ENCODE measurements around the gene SH3RF2. TPM values are rescaled to one million over a fixed set of nuclear protein-coding genes. Genes with fewer than 3 reads are reported as not detected.
"Not testable (repeated sequence)": the region's sequence is repeated elsewhere in the genome, so short reads cannot be mapped to it uniquely, and the experiment has no call there.

SH3RF2 gene
- total RNA-seq, 1 experiment from 2014 or later, result not detected

DNA sequence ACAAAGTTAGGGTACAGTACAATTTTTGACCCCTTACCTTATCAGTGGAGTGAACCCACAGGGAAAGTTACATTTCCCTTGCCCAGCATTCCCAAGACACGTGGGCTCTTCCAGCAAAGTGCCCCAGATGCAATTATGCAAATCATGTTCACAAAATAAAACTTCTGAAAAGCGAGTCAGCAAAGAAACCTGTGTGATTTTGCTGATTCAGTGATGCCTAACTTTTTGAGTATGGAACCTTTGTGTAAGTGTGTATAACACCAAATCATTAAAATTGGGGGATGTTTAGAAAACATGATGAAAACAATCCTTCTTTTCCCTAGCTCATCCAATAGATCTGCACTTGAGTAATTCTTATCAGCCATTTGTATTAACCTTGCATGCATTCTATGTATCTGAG is 52.6 kb downstream of the SH3RF2 start:
- DNase-seq, result no peak
- Histone ChIP-seq H3K9me3 (replicated peaks) (no peaks in the 10 kb centered on the region), H3K27me3 (no peaks in the 10 kb centered on the region), H3K36me3 (no peaks in the 10 kb centered on the region), H3K27ac (no peak overlapping the region), H3K4me3 (no peak overlapping the region), H3K4me1 (no peaks in the 10 kb centered on the region)

DNA sequence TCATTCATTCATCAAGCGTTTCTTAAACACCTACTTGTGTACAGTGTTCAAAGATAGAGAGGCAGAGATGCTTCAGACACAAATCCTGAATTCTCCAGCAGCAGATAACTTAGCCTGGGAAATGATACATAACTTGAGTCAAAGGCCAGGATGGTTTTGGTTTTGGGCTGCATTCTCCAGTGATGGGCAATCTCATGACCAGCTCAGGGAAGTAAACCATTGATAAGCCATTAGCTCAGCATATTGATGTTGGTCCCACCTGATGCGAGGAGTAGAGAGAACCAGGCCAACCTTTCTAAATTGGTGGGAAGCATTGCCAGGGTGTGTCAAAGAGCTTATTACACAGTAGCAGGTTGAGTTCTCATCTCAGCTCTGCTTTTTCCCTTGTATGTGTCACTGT is 53.0 kb downstream of the SH3RF2 start:
- Histone ChIP-seq H3K27me3 (no peaks in the 10 kb centered on the region), H3K9me3 (replicated peaks) (no peaks in the 10 kb centered on the region), H3K4me3 (no peak overlapping the region), H3K36me3 (no peaks in the 10 kb centered on the region), H3K4me1 (no peaks in the 10 kb centered on the region), H3K27ac (no peak overlapping the region)
- DNase-seq, result no peak

DNA sequence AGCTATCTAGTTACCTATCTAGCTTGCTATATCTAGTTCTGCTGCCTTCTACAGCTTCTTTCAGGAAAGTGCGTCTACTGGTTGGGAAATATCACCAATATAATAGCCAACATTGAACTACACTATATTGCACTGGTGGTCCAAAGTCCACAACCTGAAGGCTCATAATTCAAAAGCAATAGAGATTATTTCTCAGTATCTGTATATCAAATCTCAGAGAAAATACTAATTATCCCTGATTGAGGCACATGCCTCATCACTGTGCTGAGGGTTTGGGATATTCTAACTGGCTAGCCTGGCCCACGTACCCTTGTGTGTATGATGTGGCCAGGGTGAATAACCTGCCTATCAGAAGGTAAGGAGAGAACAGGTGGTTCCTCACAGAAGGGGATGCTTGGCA is 53.8 kb downstream of the SH3RF2 start:
- no peak for DNase-seq
- Histone ChIP-seq H3K27ac (no peak overlapping the region), H3K9me3 (replicated peaks) (no peaks in the 10 kb centered on the region), H3K36me3 (no peaks in the 10 kb centered on the region), H3K4me1 (no peaks in the 10 kb centered on the region), H3K4me3 (no peak overlapping the region), H3K27me3 (no peaks in the 10 kb centered on the region)

DNA sequence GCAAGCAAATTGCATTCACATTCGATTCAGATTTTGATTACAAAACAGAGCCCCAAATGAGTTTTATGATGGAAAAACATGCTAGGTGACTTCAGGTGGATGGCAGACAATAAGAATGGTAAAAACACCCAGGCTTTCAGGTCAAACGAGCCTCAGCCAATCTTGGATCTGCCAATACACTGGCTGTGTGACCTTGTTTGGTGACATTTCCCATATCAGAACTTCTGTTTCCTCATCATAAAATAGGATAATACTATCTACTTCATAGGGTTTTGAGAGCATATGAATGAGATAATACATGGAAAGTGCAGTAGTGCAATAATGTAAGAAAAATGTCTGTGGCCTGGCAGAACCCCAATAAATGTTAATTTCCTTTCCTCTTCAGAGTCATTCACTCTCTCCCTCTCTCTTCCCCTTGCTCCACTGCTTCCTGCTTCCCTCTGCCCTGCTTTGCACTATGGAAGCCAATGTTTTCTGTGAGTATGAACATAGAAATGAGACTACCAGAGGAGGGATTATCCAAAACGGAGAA is 54.7 kb downstream of the SH3RF2 start:
- Histone ChIP-seq H3K4me1 (no peaks in the 10 kb centered on the region), H3K27ac (no peak overlapping the region), H3K4me3 (no peak overlapping the region), H3K27me3 (no peaks in the 10 kb centered on the region), H3K9me3 (replicated peaks) (no peaks in the 10 kb centered on the region), H3K36me3 (no peaks in the 10 kb centered on the region)
- DNase-seq, result no peak

DNA sequence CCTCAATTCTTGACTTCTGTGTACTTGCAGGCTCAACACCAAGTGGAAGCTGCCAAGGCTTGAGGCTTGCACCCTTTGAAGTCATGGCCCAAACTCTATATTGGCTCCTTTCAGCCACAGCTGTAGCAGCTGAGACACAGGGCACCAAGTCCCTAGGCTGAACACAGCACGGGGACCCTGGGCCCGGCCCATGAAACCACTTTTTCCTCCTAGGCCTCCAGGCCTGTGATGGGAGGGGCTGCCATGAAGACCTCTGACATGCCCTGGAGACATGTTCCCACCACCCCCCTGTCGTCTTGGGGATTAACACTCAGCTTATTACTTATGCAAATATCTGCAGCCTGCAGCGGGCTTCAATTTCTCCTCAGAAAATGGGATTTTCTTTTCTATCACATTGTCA is 57.2 kb downstream of the SH3RF2 start:
- H3K36me3 ChIP-seq; H3K4me1 ChIP-seq; DNase-seq; H3K9me3 ChIP-seq (replicated peaks); H3K27me3 ChIP-seq; H3K27ac ChIP-seq; H3K4me3 ChIP-seq: not testable (repeated sequence)

DNA sequence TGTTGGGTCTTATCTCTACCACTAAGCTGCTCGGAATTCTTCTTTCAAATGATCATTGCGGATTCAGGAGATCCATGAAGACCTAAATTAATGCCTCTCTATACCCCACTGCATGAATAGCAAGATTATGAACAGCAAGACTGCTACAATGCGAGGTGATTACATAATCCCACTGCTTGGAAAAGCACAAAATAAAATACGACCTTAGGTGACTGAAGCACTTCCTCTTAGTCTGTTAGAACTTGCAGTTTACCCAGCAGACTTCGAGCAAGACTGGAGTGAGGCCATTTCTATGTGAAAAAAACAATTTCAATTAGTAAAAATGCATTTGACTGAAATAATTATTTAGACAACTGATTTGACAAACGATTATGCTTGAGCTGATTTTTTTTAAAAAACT is 59.8 kb downstream of the SH3RF2 start:
- no peaks in the 10 kb centered on the region for H3K4me1 ChIP-seq
- H3K9me3 ChIP-seq (replicated peaks), result no peaks in the 10 kb centered on the region
- no peaks in the 10 kb centered on the region for H3K36me3 ChIP-seq
- no peaks in the 10 kb centered on the region for H3K27me3 ChIP-seq
- DNase-seq, result no peak
- no peak overlapping the region for H3K4me3 ChIP-seq
- H3K27ac ChIP-seq, result no peak overlapping the region

DNA sequence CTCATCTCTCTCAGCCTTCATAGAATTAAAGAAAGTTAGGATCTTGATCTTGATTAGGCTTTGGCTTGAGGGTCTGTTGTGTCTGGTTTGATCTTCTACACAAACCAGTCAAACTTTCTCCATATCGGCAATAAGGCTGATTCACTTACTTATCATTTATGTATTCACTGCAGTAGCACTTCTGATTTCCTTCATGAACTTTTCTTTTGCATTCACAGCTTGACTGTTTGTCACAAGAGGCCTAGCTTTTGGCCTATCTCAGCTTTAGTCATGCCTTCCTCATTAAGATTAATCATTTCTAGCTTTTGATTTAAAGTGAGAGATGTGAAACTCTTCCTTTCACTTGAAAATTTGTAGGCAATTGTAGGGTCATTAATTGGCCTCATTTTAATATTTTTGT is 62.8 kb downstream of the SH3RF2 start:
- no peaks in the 10 kb centered on the region for H3K9me3 ChIP-seq (replicated peaks)
- no peak overlapping the region for H3K4me3 ChIP-seq
- H3K27me3 ChIP-seq, result no peaks in the 10 kb centered on the region
- H3K4me1 ChIP-seq, result no peaks in the 10 kb centered on the region
- no peak overlapping the region for H3K27ac ChIP-seq
- H3K36me3 ChIP-seq, result no peaks in the 10 kb centered on the region
- DNase-seq, result no peak

DNA sequence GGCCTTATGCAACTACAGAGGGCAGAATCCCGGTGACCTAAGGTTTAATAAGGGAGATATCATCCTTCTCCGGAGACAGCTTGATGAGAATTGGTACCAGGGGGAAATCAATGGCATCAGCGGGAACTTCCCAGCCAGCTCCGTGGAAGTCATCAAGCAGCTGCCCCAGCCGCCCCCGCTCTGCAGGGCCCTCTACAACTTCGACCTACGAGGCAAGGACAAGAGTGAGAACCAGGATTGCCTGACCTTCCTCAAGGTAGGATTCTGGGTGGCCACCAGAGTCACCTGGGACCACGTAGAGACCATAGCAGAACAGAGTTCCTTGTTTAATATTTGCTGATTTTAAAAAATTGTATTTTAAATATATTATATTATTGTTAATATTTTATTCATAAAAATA is 63.7 kb downstream of the SH3RF2 start:
- H3K36me3 ChIP-seq, result no peaks in the 10 kb centered on the region
- DNase-seq, result no peak
- H3K4me3 ChIP-seq, result no peak overlapping the region
- no peaks in the 10 kb centered on the region for H3K4me1 ChIP-seq
- H3K27ac ChIP-seq, result no peak overlapping the region
- no peaks in the 10 kb centered on the region for H3K27me3 ChIP-seq
- H3K9me3 ChIP-seq (replicated peaks), result no peaks in the 10 kb centered on the region

DNA sequence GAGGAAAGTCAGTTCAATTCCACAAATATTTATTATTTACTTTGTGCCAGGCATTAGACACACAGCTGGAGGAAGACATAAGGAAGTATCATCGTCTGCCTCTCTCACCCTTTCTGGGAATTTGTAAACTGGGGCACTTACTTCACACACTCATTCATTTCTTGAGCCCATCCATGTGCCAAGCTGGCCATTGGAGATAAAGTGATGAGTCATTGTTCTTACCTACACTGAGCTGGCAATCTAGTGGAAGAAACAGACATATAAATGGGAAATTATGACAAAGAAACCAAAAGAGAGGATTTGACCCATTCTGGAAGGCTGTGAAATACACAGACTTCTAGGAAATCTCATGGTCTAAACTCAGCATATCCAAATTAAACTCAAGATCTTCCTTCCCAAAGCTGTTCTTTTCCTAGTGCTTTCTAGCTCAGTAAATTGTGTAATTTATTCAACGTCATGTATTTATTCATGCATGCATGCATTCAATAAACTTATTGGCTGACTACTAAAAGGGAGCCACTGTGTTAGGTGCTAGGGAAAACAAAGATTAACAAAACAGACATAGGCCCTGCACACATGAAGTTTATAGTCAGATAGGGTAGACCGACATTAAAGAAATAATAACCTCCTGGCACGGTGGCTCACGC is 65.3 kb downstream of the SH3RF2 start:
- DNase-seq, result no peak
- H3K27ac ChIP-seq, result no peak overlapping the region
- H3K36me3 ChIP-seq, result no peaks in the 10 kb centered on the region
- H3K27me3 ChIP-seq, result no peaks in the 10 kb centered on the region
- no peaks in the 10 kb centered on the region for H3K4me1 ChIP-seq
- H3K9me3 ChIP-seq (replicated peaks), result no peaks in the 10 kb centered on the region
- H3K4me3 ChIP-seq, result no peak overlapping the region

DNA sequence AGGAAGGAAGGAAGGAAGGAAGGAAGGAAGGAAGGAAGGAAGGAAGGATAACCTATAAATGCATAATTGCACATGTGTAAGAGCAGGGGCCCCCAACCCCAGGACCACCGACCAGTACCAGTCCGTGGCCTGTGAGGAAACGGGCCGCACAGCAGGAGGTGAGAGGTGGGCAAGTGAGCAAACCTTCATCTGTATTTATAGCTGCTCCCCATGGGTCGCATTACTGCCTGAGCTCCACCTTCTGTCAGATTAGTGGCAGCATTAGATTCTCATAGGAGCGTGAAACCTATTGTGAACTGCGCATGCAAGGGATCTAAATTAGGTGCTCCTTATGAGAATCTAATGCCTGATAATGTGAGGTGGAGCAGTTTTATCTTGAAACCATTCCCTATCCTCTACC is 66.1 kb downstream of the SH3RF2 start:
- Histone ChIP-seq H3K9me3 (replicated peaks) (no peaks in the 10 kb centered on the region), H3K4me3 (no peak overlapping the region), H3K36me3 (no peaks in the 10 kb centered on the region), H3K4me1 (no peaks in the 10 kb centered on the region), H3K27ac (no peak overlapping the region), H3K27me3 (no peaks in the 10 kb centered on the region)
- no peak for DNase-seq

DNA sequence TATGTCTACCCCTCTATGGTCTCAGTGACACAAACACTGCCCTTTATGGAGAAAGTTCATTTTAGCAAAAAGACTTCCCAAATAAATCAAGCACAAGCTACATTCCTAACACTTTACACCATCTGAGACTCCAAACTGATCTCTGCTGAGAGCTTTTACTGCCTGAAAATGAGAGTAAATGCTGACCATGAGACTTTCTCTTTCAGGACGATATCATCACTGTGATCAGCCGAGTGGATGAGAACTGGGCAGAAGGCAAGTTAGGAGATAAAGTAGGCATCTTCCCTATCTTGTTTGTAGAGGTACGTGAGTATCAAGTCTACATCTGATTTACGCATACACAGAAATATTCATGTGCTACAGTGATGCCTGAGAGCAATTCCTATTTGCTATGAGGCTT is 67.5 kb downstream of the SH3RF2 start:
- H3K4me3 ChIP-seq, result no peak overlapping the region
- DNase-seq, result no peak
- no peaks in the 10 kb centered on the region for H3K36me3 ChIP-seq
- H3K4me1 ChIP-seq, result no peaks in the 10 kb centered on the region
- no peak overlapping the region for H3K27ac ChIP-seq
- no peaks in the 10 kb centered on the region for H3K27me3 ChIP-seq
- H3K9me3 ChIP-seq (replicated peaks), result no peaks in the 10 kb centered on the region

DNA sequence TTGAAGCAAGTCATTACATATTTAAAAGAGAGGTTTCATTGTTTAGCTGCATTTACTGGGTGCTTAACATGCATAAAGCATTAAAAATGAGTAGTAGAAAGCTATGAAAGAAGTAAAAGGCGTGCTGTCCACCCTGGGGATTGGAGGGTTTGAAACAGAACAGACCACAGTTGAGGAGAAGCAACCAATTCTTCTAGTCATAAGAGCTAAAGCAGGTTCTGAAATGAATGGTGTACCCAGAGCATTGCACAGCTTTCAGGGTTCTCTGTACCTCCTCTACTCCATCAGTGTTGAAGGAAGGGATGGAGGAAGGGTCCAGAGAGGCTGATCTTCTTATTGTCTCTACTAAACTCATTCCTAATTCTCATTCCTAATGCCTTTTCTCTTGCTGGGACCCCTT is 68.9 kb downstream of the SH3RF2 start:
- H3K4me3 ChIP-seq, result no peak overlapping the region
- DNase-seq, result no peak
- no peaks in the 10 kb centered on the region for H3K36me3 ChIP-seq
- H3K27ac ChIP-seq, result no peak overlapping the region
- H3K4me1 ChIP-seq, result no peaks in the 10 kb centered on the region
- no peaks in the 10 kb centered on the region for H3K27me3 ChIP-seq
- H3K9me3 ChIP-seq (replicated peaks), result no peaks in the 10 kb centered on the region

DNA sequence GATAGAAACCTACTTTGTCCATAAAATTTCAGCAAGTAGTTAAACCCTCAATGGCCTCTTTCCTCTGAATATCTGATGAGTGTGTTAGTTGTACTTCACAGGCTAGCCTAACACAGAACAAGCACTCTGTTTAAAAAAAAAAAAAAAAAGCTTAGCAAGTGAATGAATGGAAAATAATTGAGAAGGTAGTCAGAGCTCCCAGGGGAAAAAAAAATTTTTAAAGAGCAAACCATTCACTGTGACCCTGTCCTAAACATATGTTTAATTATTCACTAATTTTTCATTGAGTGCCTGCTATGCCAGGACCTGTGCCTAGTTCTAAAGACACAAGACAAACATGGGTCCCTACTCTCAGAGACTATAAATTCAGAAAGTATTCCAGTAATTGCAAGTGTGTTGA is 69.3 kb downstream of the SH3RF2 start:
- DNase-seq, result no peak
- Histone ChIP-seq H3K27ac (no peak overlapping the region), H3K4me3 (no peak overlapping the region), H3K9me3 (replicated peaks) (no peaks in the 10 kb centered on the region), H3K36me3 (no peaks in the 10 kb centered on the region), H3K4me1 (no peaks in the 10 kb centered on the region), H3K27me3 (no peaks in the 10 kb centered on the region)

DNA sequence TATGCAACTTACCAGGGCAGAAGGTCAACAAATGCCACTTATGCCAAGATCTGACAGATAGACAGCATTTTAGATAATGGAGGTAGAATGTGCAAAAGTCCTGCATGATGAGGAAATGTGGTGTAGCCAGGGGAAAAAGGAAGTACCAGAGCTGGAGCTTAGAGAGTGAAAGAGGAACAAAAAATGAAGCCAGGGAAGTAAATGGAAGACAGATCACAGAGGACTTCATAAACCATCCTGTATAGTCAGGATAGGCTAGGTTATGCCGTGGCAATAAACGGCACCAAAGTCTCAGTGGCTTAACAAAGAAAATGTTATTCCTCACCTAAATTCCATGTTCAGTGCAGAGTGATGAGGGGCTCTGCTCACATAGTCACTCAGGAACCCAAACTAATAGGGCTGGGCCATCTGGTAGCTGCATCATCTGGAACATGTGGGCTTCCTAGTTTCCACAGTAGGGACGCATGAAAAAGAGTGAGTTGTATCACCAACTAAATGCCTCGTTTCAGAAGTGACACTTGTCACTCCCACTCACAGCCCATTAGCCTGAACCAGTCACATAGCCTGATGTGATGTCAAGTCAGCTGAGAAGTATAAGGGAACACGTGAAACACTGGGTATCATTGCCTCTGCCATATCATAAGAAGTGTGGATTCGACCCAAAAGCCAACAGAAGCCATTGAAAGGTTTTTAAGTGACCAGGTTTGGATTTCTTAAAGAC is 70.3 kb downstream of the SH3RF2 start:
- Histone ChIP-seq H3K36me3 (no peaks in the 10 kb centered on the region), H3K27ac (no peak overlapping the region), H3K4me1 (no peaks in the 10 kb centered on the region), H3K27me3 (no peaks in the 10 kb centered on the region), H3K4me3 (no peak overlapping the region), H3K9me3 (replicated peaks) (no peaks in the 10 kb centered on the region)
- no peak for DNase-seq

DNA sequence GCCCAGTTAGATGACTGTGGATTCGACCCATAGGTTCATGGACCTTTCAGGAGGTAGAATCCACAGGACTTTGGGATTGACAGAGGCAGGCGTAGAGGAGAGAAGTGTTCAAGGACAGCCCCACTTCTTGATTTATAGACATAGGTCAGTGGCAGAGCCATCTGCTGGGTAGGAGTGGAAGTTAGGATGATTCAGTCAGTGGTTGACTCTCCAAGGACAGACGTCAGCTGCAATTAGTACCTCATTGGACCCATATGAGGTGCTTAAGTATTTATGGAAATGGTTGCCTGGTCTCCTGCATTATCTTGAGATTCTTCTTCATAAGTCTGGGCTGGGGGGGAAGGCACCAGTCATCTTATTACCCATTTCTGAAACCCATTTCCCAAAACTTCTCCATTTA is 70.9 kb downstream of the SH3RF2 start:
- H3K4me1 ChIP-seq, result no peaks in the 10 kb centered on the region
- no peaks in the 10 kb centered on the region for H3K36me3 ChIP-seq
- H3K4me3 ChIP-seq, result no peak overlapping the region
- no peak overlapping the region for H3K27ac ChIP-seq
- no peak for DNase-seq
- no peaks in the 10 kb centered on the region for H3K9me3 ChIP-seq (replicated peaks)
- no peaks in the 10 kb centered on the region for H3K27me3 ChIP-seq

DNA sequence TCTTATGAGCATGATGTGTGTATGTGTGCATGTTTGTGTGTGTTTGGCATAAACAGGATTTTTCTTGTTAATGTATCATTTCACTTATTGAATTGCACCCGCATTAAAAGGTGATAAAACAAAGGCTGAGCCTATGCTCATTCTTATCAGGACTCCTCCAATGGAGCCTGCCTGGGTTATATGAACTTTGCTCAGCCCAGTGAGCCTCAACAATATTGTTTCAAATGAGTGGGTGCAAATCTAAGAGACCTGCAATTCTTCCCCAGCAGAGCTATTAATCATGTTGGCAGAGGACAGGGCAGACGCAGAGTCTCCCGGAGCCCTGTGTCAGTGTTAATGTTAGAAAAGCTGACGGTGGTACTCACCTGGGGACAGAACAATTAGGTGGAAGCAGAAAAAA is 71.6 kb downstream of the SH3RF2 start:
- no peaks in the 10 kb centered on the region for H3K9me3 ChIP-seq (replicated peaks)
- no peak for DNase-seq
- H3K4me3 ChIP-seq, result no peak overlapping the region
- H3K36me3 ChIP-seq, result no peaks in the 10 kb centered on the region
- no peaks in the 10 kb centered on the region for H3K27me3 ChIP-seq
- H3K4me1 ChIP-seq, result no peaks in the 10 kb centered on the region
- no peak overlapping the region for H3K27ac ChIP-seq
